Rectal smooth muscle tissue (tissue), 1 donor: ENCODE measurements around the gene HADHA.

Experiments used
- H3K27ac ChIP-seq: one replicate; pipeline ENCODE4 v1.7.0; 2013; ENCODE audit warnings: low read depth, low read length, inconsistent platforms
- H3K27me3 ChIP-seq: one replicate; pipeline ENCODE4 v1.7.0; 2013; ENCODE audit warnings: low read length; ENCODE audit not compliant: control insufficient read depth, insufficient read depth
- H3K36me3 ChIP-seq: one replicate; pipeline ENCODE4 v1.7.0; 2013; ENCODE audit warnings: low read length; ENCODE audit not compliant: control insufficient read depth, insufficient read depth
- H3K4me1 ChIP-seq: one replicate; pipeline ENCODE4 v1.7.0; 2013; ENCODE audit warnings: low read length; ENCODE audit not compliant: control insufficient read depth, insufficient read depth
- H3K4me3 ChIP-seq: one replicate; pipeline ENCODE4 v1.7.0; 2013; ENCODE audit warnings: low read length
- H3K9ac ChIP-seq: one replicate; pipeline ENCODE4 v1.7.0; 2013; ENCODE audit warnings: low read length

Gene HADHA

DNA sequence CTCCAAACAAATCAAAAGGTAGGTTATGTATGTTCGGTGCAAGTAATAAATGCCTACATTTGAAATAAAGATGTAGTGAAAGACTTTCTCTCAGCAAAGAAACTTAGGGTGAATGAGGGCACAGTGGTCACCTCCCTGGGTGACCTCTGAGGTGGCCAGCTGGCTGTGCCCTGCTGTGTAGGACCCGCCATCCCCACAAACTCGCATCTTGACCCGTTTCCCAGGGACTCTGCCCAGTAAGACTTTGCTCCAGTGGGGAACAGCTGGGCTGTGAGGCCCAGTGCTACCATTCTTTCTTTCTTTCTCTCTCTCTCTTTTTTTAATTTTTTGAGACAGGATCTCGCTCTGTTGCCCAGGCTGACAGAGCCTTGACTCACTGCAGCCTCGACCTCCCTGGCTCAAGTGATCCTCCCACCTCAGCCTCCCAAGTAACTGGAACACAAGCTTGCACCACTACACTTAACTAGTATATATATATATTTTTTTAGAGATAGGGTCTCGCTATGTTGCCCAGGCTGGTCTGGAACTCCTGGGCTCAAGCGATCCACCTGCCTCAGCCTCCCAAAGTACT is 79.7 kb downstream of the HADHA start:
- Histone ChIP-seq H3K27me3 (no peaks in the 10 kb centered on the region), H3K27ac (no peak overlapping the region), H3K4me3 (no peak overlapping the region), H3K36me3 (no peaks in the 10 kb centered on the region), H3K9ac (no peak overlapping the region), H3K4me1 (no peaks in the 10 kb centered on the region)

DNA sequence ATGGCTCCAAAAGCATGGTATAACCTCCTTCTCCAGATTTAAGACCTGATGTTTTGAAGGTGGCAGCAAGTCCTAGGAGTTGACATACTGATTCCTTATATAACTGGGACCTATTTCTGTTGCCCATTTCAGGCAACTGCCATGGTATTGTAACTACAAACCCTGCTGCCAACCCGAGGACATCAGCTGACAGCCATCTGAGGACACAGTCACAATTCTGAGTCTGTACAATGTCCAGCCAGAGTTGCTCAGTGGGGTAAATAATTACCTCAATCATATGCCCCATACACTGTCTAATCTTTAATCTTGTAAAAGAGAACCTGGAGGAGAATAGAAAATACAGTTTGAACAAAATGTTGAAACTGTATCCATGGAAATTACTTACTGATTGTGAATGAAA is 80.2 kb downstream of the HADHA start:
- Histone ChIP-seq H3K4me3 (no peak overlapping the region), H3K36me3 (no peaks in the 10 kb centered on the region), H3K9ac (no peak overlapping the region), H3K27ac (no peak overlapping the region), H3K27me3 (no peaks in the 10 kb centered on the region), H3K4me1 (no peaks in the 10 kb centered on the region)

GRCh38 chr2:26162963-26163362 is 81.5 kb downstream of the HADHA start:
- H3K27ac ChIP-seq: no peak overlapping the region
- no peak overlapping the region for H3K9ac ChIP-seq
- H3K4me3 ChIP-seq: no peak overlapping the region
- H3K27me3 ChIP-seq: no peaks in the 10 kb centered on the region
- H3K4me1 ChIP-seq: no peaks in the 10 kb centered on the region
- H3K36me3 ChIP-seq: no peaks in the 10 kb centered on the region

DNA sequence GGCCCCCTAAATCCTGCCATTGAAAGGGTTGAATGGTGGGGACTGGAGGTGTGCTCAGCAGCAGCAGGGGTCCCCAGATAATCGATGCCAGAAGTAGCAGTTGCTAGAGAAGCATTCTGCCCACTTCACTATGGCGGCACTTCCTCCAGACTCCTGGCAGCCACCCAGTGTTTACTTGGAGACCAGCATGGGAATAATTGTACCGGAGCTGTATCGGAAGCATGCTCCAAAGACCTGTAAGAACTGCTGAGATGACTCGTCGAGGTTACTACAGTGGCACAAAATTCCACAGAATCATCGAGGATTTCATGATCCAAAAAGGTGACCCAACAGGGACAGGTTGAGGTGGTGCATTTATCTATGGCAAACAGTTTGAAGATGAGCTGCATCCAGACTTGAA is 82.5 kb downstream of the HADHA start:
- Histone ChIP-seq H3K36me3 (no peaks in the 10 kb centered on the region), H3K27me3 (no peaks in the 10 kb centered on the region), H3K4me3 (no peak overlapping the region), H3K4me1 (no peaks in the 10 kb centered on the region), H3K27ac (no peak overlapping the region), H3K9ac (no peak overlapping the region)

DNA sequence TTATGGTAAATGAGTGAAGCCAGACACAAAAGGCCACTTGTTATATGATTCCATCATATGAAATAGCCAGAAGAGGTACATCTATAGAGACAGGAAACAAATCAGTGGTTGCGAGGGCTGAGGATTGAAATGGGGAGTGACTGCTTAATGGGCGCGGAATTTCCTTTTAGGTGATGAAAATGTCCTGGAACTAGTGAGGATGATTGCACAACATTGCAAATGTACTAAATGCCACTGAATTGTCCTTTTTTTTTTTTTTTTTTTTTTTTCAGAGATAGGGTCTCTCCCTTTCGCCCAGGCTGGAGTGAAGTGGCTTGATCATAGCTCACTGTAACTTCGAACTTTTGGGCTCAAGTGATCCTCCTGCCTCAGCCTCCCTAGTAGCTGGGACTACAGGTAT is 86.9 kb downstream of the HADHA start:
- no peak overlapping the region for H3K4me3 ChIP-seq
- H3K27me3 ChIP-seq: no peaks in the 10 kb centered on the region
- H3K9ac ChIP-seq: no peak overlapping the region
- no peaks in the 10 kb centered on the region for H3K36me3 ChIP-seq
- no peak overlapping the region for H3K27ac ChIP-seq
- H3K4me1 ChIP-seq: no peaks in the 10 kb centered on the region

GRCh38 chr2:26150243-26150642 is 94.2 kb downstream of the HADHA start:
- H3K4me3 ChIP-seq: no peak overlapping the region
- no peak overlapping the region for H3K27ac ChIP-seq
- no peaks in the 10 kb centered on the region for H3K36me3 ChIP-seq
- no peak overlapping the region for H3K9ac ChIP-seq
- H3K4me1 ChIP-seq: no peaks in the 10 kb centered on the region
- H3K27me3 ChIP-seq: no peaks in the 10 kb centered on the region

GRCh38 chr2:26148501-26148900 is 95.9 kb downstream of the HADHA start:
- Histone ChIP-seq H3K9ac (no peak overlapping the region), H3K4me1 (no peaks in the 10 kb centered on the region), H3K27ac (no peak overlapping the region), H3K36me3 (no peaks in the 10 kb centered on the region), H3K27me3 (no peaks in the 10 kb centered on the region), H3K4me3 (no peak overlapping the region)

DNA sequence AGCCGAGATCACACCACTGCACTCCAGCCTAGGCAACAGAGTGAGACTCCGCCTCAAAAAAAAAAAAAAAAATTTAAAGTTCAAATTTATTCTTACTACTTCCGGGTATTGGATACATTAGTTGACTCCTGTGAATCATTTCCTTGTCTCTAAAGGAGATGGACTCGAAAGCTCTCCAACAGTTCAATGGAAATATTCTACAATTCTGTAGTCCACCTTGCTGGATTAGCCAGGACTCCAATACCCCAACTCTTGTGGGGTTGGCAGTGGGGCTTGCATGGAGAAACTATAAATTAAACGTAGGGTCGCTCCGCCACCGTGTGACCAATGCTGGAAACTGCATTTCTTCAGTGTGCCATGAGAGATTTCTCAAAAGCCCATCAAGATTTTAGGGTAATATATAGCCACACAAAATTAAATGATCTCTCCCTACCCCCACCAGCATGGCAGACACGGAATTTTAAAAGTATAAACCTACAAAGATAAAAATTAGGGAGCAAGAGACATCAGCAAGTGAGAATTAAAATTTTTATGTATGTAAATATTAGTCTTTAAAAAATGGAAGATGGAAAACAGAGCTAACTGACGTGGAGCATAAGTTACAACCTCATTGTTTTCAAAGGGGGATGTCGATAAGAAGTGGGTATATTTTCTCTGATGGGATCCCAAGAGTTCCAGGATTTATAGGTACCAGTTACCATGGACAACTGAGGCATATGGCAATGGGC is 99.3 kb downstream of the HADHA start:
- no peaks in the 10 kb centered on the region for H3K27me3 ChIP-seq
- H3K36me3 ChIP-seq: no peaks in the 10 kb centered on the region
- H3K4me3 ChIP-seq: no peak overlapping the region
- H3K9ac ChIP-seq: no peak overlapping the region
- no peaks in the 10 kb centered on the region for H3K4me1 ChIP-seq
- no peak overlapping the region for H3K27ac ChIP-seq

- H3K27ac ChIP-seq: no peak overlapping the region
- no peak overlapping the region for H3K4me3 ChIP-seq
- H3K4me1 ChIP-seq: no peaks in the 10 kb centered on the region
- H3K9ac ChIP-seq: no peak overlapping the region
- no peaks in the 10 kb centered on the region for H3K36me3 ChIP-seq
- no peaks in the 10 kb centered on the region for H3K27me3 ChIP-seq
Observed at GRCh38 chr2:26144031-26144430, 100.4 kb downstream of the HADHA start.

DNA sequence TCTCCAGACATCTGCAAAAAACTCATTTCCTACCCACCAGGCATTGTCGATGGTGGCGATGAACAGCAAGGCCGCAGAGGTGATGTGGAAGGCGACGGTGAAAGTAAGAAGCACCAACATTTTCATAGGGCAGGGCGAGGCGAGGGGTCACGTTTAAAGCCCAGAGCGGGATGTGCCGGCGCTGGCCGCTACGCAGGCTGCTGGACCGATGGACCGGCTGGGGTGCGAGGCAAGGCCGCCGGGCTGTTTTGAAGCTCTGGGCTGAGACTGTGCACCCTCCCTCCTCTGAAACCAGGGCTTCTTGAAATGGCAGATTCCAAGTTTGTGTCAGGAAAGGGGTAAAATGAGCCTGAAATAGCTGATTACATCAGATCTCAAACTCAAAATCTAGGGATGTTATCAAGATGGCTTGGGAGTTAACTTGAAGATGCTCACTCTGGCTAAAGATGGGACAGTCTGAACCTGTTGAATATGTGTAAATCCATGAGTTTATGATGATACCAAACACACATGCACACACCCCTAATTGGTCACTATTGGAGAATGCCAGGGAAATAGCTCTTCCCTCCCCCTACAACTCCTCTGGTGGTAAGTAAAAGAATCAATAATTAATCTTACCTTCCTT is 103.2 kb downstream of the HADHA start:
- Histone ChIP-seq H3K36me3 (no peaks in the 10 kb centered on the region), H3K9ac (no peak overlapping the region), H3K27me3 (no peaks in the 10 kb centered on the region), H3K4me3 (no peak overlapping the region), H3K27ac (no peak overlapping the region), H3K4me1 (no peaks in the 10 kb centered on the region)
